HG03039 (cell line): ENCODE data around the gene CHEK2.
"Not testable (repeated sequence)": the region's sequence is repeated elsewhere in the genome, so short reads cannot be mapped to it uniquely, and the experiment has no call there.

ENCODE experiments used
- ATAC-seq: cut with Tn5 transposase; IDR thresholded peaks from one replicate; pipeline ENCODE4 v1.9.1; 2021; ENCODE audit warnings: mild to moderate bottlenecking, moderate library complexity; ENCODE audit not compliant: unreplicated experiment

CHEK2 gene

GRCh38 chr22:28742562-28742962 lies 942 bp upstream of the CHEK2 start:
- no peak for ATAC-seq

DNA sequence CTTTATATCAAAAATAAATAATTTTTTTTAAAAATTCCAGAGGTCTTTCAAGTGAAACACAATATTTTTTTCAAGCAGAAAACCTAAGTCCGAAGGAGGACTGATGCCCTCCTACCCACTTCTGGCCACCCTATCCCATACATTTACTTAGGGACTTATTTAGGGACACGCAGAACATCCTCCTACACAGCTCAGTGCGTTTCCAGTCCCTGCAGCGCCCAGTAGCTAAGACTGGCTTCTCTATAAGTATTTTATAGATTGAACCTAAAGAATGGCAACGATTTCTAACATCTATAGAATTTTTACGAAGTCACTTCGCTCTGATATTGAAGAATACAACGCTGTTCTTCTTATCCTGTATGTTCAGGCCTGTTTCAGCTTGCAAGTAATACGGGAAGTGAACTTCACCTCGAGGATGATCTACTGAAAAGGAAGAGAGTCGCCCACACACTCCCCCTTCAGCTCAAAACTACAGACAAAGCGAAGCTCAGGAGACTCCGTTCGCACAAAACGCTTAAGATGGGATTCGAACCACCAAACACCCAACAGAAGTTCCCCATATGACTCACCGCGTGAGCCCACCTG lies 328 bp downstream of the CHEK2 start:
- no peak for ATAC-seq

- ATAC-seq = not testable (repeated sequence)
These were observed 2.7 kb downstream of the CHEK2 start for GRCh38 chr22:28738876-28739275.

DNA sequence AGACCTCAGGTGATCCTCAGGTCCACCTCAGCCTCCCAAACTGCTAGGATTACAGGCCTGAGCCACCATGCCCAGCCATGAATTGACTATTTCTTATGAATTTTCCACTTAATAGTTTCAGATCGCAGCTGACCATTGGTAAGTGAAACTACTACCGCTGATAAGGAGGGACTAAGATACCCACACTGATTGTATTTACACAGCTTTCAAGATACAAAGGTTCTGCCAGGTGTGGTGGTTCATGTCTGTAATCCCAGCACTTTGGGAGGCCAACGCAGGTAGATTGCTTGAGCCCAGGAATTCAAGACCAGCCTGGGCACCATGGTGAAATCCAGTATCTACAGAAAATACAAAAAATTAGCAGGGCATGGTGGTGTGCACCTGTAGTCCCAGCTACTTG lies 3.9 kb downstream of the CHEK2 start:
- ATAC-seq = no peak

- no peak for ATAC-seq
These were observed 5.1 kb downstream of the CHEK2 start for GRCh38 chr22:28736301-28737155.

DNA sequence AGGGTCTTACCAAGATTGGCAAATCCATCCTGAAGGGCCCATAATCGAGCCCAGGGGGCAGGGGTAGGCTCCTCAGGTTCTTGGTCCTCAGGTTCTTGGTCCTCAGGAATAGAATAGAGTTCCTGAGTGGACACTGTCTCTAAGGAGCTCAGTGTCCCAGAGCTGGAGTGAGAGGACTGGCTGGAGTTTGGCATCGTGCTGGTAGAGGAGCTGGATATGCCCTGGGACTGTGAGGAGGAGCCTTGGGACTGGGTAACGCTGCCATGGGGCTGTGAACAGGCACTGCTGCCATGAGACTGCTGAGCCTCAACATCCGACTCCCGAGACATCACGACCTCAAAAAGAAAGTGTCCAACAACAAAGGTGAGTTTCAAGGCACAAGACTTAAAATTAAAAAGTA lies 7.2 kb downstream of the CHEK2 start:
- no peak for ATAC-seq

GRCh38 chr22:28730179-28730578 lies 11.4 kb downstream of the CHEK2 start:
- ATAC-seq = no peak

DNA sequence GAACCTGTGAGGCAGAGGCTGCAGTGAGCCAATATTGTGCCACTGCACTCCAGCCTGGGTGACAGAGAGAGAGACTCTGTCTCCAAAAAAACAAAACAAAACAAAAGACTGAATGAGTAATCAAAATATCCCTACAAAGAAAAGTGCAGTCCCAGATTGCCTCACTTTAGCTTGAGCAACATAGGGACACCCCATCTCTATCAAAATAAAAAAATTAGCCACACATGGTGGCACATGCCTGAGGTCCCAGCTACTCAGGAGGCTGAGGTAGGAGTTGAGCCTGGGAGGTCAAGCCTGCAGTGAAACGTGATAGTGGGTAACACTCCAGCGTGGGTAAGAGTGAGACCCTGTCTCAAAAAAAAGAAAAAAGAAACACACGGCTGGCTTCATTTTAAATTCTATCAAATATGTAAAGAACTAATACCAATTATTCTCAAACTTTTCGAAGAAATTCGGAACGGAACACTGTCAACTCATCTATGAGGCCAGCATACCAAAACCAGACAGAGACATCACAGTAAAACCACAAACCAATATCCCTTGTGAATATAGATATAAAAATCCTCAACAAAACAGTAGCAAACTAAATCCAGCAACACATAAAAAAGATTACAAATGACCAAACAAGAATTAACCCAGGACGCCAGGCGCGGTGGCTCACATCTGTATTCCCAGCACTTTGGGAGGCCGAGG lies 12.9 kb downstream of the CHEK2 start:
- ATAC-seq = no peak

- ATAC-seq = no peak
These were observed 13.6 kb downstream of the CHEK2 start for GRCh38 chr22:28728002-28728401.

DNA sequence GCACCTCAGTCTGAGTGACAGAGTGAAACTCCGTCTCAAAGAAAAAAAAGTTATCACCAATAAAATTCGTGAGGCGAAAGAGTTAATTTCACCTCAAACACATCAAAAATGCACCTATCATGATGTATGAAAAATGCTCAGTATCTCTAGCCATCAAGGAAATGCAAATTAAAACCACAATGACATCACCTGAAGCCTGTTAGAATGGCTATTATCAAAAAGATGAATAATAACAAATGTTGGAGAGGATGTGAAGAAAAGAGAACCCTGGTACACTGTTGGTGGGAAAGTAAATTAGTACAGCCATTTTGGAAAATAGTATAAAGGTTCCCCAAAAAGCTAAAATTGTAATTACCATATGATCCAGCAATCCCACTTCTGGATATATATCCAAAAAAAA lies 23.6 kb downstream of the CHEK2 start:
- no peak for ATAC-seq

GRCh38 chr22:28716686-28717085 lies 24.9 kb downstream of the CHEK2 start:
- ATAC-seq = no peak

DNA sequence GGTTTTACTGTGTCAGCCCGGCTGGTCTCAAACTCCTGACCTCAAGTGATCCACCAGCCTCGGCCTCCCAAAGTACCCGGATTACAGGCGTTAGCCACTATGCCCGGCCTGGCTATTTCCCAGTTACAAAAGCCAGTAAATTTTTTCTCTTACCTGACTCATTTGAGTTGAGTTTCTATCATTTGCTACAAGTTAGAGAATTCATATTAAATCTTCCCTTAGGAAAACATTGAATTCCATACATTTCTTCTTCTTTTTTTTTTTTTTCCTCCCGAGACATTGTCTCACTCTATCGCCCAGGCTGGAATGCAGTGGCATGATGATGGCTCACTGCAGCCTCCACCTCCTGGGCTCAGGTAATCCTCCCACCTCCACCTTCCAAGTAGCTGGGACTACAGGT lies 26.0 kb downstream of the CHEK2 start:
- no peak for ATAC-seq

GRCh38 chr22:28714043-28714628 lies 27.5 kb downstream of the CHEK2 start:
- no peak for ATAC-seq

DNA sequence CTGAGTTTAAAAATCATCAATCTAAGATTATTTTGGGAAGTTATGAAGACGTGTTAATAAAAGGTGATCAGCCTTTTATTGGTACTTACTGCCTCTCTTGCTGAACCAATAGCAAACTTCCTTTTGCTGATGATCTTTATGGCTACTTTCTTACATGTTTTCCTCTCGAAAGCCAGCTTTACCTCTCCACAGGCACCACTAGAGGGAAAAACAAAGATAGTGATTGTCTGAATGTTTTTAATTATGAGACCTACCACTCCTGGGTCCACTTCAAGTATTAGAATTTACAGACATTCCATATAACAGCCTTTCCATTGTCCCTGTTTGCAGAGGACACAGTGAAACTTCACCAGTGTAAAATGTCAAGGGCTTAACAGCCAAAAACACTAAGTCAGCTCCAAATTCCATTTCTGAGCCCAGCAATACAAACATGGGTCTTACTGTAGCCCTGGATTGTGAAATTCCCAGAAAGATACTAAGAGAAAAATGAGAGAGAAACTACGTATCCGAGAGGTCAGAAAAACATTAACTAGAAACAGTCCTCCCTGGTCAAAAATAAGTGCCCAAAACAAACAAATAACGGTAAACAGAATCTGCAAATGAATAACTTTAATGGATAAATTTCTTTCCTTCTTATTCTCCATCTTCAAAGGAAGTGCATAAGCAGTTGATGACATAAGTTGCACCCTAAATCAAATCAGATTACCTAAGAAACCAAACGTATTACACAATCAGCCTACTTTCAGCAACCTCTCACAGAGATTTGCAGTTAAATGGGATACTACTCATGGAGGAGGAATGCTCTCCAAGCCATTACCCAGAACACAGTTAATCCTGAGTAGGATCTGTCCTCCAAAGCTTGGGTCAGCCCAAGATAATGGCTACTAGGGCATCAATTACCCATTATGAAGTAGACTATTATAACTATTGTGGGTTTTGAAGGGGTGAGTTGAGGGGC lies 29.5 kb downstream of the CHEK2 start:
- ATAC-seq = no peak

DNA sequence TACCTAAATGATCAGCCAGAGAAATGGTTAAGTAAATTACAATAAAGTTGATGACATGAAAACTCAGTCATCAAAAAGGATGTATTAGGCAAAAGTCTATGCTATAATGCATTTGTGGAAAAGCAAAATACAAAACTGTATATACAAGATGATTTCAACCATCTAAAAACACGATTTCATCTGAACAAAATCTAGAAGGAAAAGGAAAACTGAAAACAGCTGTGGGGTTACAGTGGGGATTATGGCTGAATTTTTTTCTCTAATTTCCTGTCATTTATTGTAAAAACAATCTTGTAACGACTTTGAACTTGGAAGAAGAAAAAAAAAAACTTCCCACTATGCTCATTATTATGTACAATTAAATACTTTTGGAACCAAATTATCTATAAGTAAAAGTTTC lies 30.3 kb downstream of the CHEK2 start:
- no peak for ATAC-seq

DNA sequence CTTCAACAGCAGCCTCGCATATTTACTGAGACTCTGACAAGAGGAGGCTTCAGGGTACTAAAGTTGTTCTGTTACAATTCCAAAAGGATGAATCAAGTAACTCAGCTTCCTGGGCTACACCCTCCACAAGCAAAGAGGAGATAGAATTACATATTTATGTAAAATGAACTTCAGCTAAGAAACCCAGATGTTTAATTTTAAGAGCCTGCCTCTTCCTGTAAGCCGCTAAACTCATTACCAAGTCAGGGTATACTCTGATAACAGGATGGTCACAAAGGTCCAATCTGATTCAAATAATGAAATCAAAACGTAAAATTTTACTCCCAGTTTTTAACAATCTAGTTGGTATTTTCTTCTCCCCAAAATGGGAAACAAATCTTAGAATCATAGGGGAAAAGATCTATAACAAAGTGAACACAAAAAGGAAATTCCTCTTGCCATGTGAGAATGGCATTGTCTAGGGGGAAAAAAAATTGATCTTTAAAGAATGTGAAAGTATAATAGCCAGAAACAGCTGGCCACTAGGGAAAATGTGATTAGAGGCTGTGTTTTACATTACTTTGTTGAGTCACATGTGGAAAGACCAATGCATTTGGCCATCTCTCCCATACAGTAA lies 30.9 kb downstream of the CHEK2 start:
- ATAC-seq = no peak

GRCh38 chr22:28710107-28710506 lies 31.5 kb downstream of the CHEK2 start:
- ATAC-seq = no peak

DNA sequence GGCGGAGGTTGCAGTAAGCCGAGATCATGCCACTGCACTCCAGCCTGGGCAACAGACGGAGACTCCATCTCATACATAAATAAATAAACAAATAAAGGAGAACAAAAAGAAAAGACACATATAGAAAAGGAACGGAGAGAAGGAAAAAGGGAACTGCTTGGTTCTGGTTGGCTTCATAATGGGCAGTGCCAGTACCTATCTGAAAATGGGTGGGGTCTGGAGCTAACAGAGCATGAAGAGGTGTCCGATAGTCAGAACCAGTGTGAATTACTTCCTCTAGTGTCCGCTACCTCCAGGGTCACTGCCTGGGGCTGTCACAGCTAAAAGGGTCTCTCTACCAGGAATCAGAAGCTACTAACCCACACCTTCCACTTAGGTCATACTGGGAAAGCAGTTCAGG lies 34.8 kb downstream of the CHEK2 start:
- ATAC-seq = no peak

- no peak for ATAC-seq
These were observed 38.2 kb downstream of the CHEK2 start for GRCh38 chr22:28703436-28703835.

- ATAC-seq = no peak
These were observed 38.7 kb downstream of the CHEK2 start for GRCh38 chr22:28702891-28703290.
